ENCODE measurements around the gene PTGER4. TPM values are rescaled to one million over a fixed set of nuclear protein-coding genes. Genes with fewer than 3 reads are reported as not detected.

The PTGER4 gene
- total RNA-seq, 1 donor from 2014 or later, result 3.3 TPM

DNA sequence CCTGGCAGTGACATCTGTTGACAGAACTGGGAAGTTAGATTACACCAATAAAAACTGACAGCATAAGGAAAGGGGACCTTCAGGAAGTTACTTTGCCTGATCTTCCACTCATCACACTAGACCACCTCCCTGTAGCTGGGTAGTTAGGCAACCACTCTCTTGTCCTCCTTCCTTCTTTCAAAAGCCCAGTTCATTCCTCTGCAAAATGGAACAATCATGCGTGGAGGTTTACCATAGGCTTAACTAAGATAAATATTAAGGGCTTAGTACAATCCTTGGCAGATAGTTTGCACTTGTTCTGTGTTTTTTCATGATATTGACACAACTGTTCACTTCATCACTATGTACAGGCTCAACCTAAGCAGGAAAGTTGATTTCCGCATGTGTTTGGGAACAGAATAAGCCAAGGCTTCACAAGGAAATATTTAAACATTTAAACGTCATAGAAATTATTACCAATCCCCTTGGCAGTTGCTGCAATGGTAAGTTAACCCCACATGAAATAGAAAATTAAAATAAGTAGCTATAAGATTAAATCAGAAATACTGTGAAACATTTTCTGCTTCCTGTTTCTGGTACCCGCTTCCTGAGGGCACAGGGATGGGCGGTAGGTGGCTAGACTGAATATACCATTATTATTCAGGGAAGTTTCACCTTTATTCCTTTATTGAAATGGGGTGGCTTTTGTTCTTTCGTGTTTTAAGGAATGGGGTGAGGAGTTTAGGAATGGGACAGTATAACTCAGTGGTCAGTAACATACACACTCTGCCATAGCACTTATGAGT, 9.9 kb upstream of the PTGER4 start:
- DNase-seq, result no peak

DNA sequence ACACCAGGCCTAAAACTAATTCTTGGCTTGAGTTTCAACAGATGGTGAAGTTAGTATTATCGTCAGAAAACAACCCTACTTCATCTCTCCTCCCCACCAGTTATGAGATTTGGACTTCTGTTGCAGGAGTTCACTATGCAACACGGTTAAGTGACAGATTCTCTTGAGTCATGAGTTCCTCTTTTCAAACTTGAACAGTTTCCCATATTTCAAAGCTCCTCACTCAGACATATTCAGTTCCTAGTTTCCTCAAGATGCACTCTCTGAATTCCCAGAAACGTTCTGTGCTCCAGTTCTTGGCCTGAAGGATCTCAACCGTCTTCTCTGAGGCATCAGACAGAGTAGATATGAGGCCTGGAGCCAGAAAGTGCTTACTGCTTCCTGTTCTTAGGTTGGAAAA, 7.3 kb upstream of the PTGER4 start:
- no peak for DNase-seq

DNA sequence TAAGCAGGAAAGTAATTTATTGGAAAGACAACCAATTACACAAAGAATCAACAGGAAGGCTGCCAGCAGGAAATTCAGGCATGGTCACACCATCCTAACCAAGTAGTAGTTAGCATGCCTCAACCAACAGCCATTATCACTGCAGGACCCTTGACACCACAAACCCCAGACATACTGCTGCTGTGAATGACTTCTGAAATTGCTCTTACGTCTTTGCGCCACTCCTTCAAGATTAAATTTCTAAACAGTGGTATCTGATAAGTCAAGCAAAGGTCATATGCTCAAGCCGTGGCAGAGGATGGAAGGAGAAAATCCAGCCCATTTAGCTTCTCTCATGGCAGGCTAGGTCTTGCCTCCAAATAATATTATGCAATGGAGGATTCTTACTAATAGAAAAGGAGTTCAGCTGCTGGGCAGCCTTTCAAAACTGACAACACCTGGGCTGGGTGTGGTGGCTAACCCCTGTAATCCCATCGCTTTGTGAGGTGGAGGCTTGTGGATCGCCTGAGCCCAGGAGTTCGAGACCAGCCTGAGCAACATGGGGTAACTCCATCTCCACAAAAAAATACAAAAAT, 5.0 kb upstream of the PTGER4 start:
- no peak for DNase-seq

DNA sequence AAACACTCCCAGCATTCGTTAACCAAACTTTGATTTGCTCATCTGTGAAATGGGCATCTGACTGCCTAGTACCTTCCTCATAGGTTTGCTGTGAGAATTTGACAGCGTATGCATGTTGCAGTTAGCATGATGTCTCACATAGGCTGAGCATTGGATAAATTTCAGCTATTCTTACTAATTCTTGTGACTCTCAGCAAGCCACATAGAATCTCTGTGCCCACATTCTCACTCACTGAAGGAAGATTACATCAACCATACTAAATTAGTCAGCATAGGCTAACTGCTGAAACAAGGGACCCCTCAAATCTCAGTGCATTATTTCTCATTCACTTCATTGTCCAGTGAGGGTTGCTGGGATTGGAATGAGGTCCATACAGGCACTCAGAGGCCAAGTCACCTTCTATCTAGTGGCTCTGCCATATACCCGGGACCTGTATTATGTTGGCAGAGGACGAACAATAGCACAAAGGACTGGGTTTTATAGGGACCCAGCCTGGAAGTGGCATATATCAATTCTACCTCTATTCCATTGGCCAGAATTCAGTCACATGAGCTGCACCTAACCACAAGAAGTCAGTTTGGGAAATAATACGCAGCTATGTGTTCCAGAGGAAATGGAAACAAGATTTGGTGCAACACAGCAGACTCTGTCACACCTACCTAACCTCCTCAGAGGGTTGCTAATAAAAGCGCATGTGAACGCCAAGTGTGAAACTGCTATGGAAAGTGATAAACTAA, 4.2 kb upstream of the PTGER4 start:
- no peak for DNase-seq

DNA sequence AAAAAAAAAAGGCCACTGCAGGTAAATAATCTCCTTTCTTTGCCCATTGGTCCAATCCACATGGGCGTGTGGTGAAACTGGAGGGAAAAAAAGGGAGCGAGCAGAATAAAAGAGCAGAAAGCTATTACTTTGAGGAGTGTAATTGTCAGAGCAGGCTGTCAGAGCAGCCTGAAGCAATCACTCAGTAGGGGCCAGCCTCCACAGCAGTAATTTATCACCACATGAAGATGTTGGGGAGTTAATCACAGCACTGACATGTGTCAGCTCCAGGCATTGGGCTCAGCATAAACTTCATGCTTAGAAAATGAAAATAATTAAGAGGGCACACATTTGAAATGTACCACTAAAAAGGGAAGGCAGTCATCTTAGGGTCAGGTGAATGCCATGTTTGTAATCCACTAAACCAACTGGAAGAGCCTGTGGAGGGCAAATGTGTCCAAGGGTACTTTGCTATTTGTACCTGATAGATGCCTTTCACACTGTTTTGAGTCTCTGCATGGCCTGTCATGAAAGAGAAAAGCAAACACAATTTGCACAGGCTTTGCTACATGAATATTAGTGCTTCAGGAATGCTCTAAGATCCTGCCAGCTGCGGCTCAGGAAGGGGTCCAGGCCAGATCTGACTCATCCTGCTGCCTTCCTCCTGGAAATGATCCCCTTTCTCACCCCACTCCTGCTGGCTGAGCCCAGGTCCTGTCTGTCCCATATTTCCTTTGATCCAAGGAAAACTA, 2.9 kb upstream of the PTGER4 start:
- no peak for DNase-seq

DNA sequence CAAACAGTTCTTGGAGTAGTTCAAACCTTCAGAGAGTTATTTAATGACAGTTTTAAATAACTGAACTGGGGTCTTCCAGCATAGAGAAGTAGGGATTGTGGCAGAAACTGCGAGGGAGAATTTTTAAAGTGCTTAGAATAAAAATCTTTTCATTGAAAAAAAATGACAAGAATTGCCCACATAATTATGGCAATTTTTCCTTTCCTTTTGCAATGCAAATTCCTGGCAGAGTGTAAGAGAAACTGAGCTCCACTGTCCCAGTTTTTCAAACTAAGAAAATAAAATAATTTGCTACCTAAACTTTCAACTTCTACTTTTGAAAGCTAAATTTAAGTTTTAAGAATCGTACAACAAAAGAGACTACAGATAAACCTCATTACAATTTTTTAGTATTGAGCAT, 2.3 kb upstream of the PTGER4 start:
- no peak for DNase-seq

DNA sequence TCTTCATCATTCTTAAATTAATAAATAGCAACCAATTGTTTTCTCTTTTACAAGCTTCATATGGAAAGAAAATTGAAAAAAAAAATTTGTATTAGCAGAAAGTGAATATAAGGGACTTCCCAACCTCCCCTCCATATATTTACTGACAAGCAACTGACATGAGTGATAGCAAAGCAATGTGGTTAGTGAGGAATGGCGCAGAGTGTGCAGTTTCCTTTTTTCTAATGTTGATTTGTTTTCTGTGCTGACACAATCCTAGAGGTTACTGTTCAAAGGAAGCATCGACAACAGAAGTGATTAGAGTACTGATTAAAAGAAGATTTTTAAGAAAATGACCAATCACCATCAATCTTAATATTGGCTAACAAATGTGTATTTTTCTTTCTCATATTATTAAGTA, 1.7 kb upstream of the PTGER4 start:
- DNase-seq, result no peak

DNA sequence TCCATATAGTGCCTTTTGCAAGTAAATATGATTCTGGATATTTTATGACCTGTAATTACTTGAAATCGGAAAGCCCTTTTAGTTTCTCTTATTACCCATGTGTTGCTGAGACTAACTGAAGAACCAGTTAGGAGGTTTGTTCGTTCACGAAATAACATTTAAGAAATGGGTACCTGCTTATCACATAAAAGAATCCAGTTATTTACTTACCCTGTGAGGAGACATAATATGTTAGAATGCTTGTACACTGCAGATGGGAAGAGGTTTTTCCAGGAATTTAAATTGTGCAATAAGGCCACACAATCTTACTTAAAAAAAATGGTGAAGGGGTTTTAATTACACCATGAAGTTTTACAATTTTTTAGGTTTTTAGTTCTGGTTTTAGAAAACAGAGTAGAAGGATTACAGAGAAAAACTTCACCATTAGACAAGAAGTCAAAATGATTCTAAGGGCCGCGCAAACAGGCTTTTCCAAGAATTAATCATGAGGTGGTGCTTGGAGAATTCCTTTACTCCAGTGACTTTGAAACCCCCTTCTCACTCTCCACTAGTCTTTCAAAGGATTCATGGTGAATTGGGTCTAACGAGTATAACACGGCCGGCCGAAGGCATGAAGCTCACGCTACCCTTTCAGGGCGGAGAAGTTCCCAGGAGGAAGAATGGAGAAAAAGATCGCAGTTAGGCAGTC, 1.1 kb upstream of the PTGER4 start:
- no peak for DNase-seq

DNA sequence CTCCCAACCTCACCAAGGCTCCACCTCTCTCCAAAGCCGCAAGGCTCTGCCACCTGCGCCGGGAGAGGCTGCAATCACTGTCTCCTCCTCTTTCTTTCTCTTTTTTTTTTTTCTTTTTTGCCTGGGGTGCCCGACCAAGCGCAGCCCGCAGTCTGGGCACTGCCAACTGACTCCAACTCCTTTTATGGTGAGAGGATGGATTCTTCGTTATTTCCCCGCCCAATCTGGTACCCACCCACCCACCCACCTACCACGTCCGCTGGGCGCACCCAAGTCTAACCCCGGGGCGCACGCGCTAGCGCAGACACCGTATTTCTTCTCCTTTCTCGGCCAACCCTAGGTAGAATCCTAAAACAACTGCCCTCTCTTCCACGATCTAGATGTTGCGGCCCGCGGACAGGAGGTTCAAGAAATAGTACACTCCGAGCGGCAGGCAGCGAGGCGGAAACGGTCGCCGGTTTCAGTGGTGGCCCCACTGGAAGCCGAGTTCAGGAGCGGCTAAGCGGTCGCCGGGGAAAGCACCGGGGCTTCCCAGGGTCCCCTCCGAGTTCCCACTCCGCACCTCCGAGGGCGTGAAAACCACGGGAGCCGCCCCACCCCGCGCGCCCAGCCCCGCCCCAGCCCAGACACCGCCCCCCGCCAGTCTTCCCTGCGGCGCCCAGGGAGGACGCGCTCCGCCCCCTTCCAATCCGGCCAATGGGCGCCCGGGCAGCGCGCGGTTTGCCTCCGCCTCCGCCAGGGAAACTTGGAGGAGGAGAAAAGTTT, 385 bp upstream of the PTGER4 start:
- peak; percentile 66 for DNase-seq

DNA sequence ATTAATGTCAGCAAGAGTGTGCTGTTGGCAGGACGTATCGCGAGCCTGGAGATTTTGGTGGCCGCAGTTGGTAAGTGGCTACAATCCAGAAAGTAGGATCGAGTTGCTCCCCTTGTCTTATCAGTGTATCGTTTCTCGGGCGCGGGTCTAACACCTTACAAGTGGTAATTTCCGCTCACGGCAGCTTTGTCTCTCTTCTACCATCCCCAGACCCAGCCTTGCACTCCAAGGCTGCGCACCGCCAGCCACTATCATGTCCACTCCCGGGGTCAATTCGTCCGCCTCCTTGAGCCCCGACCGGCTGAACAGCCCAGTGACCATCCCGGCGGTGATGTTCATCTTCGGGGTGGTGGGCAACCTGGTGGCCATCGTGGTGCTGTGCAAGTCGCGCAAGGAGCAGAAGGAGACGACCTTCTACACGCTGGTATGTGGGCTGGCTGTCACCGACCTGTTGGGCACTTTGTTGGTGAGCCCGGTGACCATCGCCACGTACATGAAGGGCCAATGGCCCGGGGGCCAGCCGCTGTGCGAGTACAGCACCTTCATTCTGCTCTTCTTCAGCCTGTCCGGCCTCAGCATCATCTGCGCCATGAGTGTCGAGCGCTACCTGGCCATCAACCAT, 1.1 kb downstream of the PTGER4 start:
- DNase-seq, result no peak

DNA sequence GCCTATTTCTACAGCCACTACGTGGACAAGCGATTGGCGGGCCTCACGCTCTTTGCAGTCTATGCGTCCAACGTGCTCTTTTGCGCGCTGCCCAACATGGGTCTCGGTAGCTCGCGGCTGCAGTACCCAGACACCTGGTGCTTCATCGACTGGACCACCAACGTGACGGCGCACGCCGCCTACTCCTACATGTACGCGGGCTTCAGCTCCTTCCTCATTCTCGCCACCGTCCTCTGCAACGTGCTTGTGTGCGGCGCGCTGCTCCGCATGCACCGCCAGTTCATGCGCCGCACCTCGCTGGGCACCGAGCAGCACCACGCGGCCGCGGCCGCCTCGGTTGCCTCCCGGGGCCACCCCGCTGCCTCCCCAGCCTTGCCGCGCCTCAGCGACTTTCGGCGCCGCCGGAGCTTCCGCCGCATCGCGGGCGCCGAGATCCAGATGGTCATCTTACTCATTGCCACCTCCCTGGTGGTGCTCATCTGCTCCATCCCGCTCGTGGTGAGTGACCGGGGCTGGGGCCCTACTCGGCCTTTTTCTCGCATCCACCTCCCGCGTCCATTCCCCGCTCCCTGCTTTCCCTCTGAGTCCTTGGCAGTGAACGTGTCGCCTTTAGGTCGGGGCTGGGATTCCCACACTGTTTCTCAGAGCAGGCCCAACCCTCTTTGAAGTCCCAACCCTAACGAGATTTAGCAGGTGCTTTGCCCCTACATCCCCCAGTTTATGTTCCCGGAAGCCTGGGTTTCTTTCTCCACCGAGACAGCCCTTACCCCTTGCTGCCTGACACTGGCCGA, 1.8 kb downstream of the PTGER4 start:
- no peak for DNase-seq

DNA sequence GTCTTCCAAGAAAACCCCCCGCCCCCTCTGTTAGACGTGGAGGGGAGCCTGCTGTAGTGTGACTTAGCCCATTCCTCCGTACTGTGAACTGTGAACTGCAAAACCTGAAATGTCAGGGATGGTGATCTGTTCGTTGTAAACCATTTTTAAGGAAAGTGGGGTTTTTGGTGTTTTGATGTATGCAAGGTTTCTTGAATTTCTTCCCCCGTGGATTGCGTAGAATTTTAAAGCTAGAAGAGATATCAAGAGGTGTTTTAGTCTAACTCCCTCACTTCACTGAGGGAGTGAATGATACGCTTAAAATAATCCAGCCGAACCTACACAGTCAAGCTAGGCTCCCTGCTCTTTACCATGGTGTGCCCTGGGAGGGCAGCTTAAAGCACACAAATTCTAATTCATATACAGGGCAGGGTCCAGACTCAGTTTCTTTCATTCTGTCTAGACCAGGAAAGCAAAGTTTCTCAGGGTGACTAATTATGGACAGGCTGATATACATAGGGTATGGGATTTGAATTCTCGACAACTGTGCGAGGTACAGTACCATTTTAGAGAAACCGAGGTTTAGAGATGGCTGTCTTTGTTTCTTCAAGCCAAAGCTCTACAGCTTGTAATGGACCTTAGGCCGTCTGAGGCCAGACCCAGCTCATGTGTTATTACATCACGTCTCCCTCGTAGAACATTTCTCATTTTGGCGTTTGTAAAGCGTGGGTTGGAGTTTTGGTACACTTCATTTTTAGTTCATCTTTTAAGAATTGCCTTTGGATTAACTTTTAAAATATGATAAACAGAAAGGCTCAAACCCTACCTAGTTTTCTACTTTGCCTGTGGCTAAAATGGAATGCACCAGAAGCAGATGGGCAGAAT, 2.7 kb downstream of the PTGER4 start:
- no peak for DNase-seq

DNA sequence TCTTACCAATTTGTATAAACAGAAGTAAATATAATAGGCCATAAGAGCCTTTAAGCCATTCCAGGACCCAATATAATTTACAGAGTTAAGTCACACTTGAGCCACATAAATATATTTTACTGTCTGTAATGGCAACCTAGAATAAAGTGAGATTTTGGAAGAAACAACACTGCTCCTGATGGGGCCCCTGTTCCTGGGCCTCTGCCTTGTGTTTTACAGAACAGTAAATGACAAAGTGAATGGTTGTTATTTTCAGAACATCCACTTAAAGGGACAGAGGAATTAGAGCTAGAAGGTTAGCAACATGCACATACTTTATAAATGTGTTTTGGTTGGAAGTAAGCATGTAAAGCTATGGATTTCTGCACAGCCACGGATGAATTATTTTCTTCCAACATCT, 3.6 kb downstream of the PTGER4 start:
- no peak for DNase-seq

DNA sequence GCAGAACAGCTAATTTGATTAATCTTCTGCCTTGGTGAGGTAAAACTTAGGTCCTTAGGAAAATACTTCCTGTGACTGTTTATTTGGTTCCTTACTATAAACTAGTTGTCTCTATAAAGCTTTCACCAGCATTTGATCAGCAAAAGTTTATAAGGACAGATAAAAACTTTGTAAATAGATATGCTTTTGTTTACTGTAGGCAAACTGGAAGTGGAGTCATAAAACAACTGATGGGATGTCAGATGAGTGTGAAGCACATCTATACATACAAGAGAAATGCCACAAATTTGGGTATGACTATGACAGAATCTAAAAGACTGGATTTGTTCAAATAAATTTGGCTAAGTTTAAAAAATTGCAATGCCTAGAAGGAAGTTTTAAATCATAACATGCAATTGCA, 5.5 kb downstream of the PTGER4 start:
- no peak for DNase-seq

DNA sequence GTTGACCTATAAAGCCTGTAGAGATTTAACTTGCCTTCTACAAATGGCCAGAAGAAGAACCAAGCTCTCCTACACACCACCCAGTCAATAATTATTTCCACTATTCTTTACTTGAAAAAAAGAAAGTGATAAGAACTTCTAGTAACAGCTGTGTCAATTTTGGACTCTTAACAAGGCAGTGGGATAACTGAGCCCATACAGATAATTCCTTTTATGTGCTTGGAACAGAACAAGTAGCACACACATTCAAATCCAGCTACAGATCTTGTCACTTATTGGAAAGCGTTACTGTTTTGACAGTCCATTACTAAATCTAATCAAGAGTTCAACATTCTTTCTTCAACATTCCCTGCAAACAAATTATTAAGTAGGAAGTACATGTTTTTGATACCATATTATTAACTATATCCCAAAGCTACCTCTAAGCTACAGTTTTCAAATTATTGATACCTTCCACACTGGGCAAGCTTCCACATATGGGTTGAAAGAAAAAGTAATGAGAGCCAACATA, 6.3 kb downstream of the PTGER4 start:
- no peak for DNase-seq

DNA sequence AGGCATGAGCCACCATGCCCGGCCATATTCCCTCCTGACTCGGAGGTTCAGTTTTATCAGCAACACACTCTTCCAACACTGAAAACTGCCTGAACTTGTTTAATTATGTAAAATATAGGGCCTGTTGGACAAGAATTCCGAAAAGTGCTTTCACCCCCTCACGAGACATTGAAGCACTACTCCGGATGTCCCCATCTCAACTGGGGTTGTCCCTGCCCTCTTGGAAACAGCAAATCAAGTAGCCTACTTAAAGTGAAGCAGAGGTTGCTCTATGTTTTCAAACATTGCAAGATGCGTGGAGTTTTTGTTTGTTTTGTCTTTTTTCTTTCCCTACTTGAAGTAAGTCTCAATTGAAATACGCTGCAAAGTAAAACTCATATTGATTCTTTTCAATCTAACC, 7.6 kb downstream of the PTGER4 start:
- DNase-seq, result no peak

DNA sequence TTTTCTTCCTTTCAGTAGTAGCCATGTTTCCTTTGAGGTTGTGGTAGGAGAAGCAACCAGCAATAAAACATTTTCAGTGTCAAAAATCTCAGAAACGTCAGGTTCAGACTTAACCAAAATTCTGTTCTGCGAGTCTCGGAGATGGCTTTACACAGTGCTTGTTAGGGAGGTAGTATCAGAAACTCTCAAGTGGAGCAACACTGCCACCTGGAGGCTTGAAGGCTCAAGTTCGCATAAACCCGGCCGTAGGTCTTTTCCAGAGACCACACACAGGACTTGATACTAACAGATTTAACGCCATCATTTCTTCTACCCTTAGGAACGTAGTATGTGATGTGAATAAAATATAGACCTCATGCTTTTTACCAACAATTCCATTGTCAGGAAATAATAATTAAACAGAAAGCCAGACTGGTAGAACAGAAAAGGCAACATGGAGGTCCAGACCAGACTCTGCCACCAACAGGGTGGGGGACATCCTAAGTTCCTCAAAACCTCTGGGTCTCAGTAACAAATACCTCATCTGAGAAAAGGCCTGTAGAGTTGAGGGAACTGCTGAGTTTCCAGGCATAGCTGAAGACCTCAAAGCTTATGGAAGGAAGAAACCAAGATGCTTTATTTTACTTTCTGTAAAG, 8.5 kb downstream of the PTGER4 start:
- peak; percentile 46 for DNase-seq

DNA sequence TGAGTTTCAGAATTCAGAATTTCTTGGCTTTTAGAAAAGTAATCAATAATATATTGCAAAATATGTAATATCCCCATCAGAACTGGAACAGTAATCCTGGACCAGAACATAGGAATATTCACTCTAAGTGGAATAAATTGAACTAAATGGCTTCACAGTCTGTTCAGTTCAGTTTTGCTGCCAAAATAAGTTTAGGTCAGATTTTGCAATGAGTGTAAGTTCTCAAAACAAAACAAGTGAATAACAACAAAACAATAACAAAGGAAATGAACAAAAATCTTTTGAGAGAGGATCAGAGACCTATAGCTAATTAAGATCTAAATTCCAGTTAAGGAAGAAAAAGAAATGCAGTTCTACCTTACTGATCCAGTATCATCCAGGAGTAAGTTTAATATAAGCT, 9.3 kb downstream of the PTGER4 start:
- no peak for DNase-seq

DNA sequence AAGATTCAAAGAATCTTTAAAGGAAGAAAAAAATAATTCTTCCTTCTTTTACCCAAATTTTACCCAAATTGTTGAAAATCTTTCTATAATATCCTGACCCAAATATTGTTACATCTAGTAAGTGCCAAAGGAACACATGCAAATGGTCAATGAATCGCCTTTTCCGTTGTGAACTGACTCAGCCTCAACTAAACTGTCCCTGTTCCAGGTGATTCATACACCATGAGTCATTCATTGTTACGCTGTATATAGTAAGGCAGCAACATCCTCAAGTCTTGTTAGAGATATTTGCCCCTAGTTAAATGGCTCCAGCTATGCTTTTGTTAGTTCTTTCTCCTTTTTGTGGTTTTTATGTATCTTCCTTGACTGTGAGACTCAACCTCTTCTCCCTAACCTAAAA, 9.7 kb downstream of the PTGER4 start:
- no peak for DNase-seq
